Measurements from ENCODE around the gene APOL6.

The APOL6 gene

GRCh38 chr22:35609761-35610160, 38.5 kb upstream of the APOL6 start:
- DNase-seq (ENCODE audit: low read depth): no peak
- no peak overlapping the region for H3K4me3 ChIP-seq (ENCODE audit: control insufficient read depth, low read depth, low read length)
- TF ChIP-seq CTCF (IDR thresholded peaks at IDR 0.05; ENCODE audit: control insufficient read depth, insufficient read depth, low read depth, low read length, missing control alignments): no peak

DNA sequence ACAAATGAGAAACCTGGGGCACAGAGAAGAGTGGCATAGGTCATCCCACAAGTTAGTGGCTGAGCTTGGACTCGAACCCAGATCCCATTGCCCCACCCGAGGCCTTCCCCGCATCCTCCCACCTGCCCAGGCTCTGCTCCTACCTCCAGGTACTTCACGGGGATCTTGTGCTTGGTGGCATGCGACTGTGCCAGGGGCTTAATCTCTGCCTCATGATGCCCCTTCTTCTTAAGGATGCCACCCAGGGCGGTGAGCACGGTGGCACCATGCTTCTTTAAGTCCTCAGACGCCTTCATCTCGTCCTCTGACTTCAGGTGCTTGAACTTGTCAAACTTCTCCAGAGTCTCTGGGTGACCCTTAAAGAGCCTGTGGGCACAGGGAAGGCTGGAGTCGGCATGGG, 37.5 kb upstream of the APOL6 start:
- H3K4me3 ChIP-seq (ENCODE audit: control insufficient read depth, low read depth, low read length): no peak overlapping the region
- no peak for DNase-seq (ENCODE audit: low read depth)
- no peak for TF ChIP-seq CTCF (IDR thresholded peaks at IDR 0.05; ENCODE audit: control insufficient read depth, insufficient read depth, low read depth, low read length, missing control alignments)

DNA sequence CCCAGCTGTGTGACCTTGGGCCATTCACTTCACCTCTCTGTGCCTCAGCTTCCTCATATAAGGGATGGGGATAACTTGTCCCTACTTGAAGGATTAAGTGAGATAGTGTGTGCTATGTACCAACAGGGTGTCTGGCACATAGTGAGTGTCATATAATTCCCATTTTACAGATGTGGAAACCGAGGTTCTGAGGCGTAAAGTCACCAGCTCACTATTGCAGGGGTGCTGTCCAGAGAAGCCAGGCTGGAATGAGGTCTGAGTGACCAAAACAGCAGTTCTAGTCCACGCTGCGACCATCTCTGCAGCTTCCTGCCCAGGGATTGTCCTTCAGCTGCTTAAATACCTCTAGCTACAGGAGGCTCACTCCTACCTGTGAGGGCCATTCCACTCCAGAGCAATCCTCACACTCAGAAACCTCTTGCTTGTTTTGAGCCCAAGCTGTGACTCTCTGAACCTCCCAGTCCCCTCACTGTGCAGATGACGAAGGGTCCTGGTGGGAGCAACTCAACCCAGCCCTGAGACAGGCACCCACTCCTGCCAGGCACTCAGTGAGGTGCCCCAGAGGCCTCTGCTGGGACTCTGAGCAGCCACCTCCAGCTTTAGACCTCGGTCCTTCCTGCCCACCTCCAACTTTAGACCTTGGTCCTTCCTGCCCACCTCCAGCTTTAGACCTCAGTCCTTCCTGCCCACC, 36.9 kb upstream of the APOL6 start:
- TF ChIP-seq CTCF (IDR thresholded peaks at IDR 0.05; ENCODE audit: control insufficient read depth, insufficient read depth, low read depth, low read length, missing control alignments): no peak
- H3K4me3 ChIP-seq (ENCODE audit: control insufficient read depth, low read depth, low read length): no peak overlapping the region
- DNase-seq (ENCODE audit: low read depth): no peak

DNA sequence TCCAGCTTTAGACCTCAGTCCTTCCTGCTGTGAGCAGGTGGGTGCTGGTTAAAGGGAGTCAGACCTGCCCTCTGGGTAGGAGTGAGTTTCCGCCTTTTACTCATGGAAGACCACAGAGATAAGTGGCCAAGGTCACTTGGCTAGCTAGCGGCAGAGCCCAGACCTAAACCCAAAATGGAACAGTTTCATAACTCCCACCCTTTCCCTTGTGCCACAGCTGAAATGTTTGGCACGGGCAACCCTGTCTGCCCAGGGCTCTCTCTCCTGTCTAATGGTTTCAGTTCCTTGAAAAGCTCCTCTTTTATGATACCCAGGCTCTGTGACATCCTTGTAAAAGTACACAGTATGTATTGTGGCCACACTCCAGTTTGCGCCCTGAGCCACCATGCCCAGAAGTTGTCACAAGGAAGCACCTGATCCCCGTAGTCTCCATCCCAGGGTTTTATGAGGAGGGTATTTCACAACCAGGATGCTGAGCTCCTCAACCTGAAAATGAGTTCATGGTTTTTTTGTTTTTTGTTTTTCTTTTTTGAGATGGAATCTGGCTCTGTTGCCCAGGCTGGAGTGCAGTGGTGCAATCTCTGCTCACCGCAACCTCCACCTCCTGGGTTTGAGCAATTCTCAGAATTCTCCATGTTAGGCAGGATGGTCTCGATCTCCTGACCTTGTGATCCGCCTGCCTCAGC, 36.2 kb upstream of the APOL6 start:
- H3K4me3 ChIP-seq (ENCODE audit: control insufficient read depth, low read depth, low read length): no peak overlapping the region

GRCh38 chr22:35612903-35613302, 35.3 kb upstream of the APOL6 start:
- no peak overlapping the region for H3K4me3 ChIP-seq (ENCODE audit: control insufficient read depth, low read depth, low read length)
- DNase-seq (ENCODE audit: low read depth): no peak
- TF ChIP-seq CTCF (IDR thresholded peaks at IDR 0.05; ENCODE audit: control insufficient read depth, insufficient read depth, low read depth, low read length, missing control alignments): no peak

More for the DNA sequence above, 36.2 kb upstream of the APOL6 start:
- no peak for TF ChIP-seq CTCF (IDR thresholded peaks at IDR 0.05; ENCODE audit: control insufficient read depth, insufficient read depth, low read depth, low read length, missing control alignments)
- DNase-seq (ENCODE audit: low read depth): no peak

- DNase-seq (ENCODE audit: low read depth): no peak
- TF ChIP-seq CTCF (IDR thresholded peaks at IDR 0.05; ENCODE audit: control insufficient read depth, insufficient read depth, low read depth, low read length, missing control alignments): no peak
Observed at GRCh38 chr22:35614404-35614803, 33.8 kb upstream of the APOL6 start.

More at GRCh38 chr22:35614404-35614803, 33.8 kb upstream of the APOL6 start:
- no peak overlapping the region for H3K4me3 ChIP-seq (ENCODE audit: control insufficient read depth, low read depth, low read length)
